KMS-11 (cell line): ENCODE data around the gene SBSN.

Experiments used
- H2AFZ ChIP-seq: fragments of 200-600 bp; sonication (generic); 2 replicates; pipeline ENCODE4 v1.6.1; 2016; ENCODE audit warnings: antibody characterized with exemption, mixed run types, low read depth
- H3K27ac ChIP-seq: fragments of 200-600 bp; sonication (generic); 2 replicates; pipeline ENCODE4 v1.6.1; 2016; ENCODE audit warnings: mild to moderate bottlenecking, mixed run types
- H3K27me3 ChIP-seq: fragments of 200-600 bp; sonication (generic); 2 replicates; pipeline ENCODE4 v1.6.1; 2017; ENCODE audit warnings: mild to moderate bottlenecking, low read depth, mixed run types, moderate library complexity; ENCODE audit not compliant: insufficient read depth
- H3K36me3 ChIP-seq: fragments of 200-600 bp; sonication (generic); 2 replicates; pipeline ENCODE4 v1.6.1; 2017; ENCODE audit warnings: mild to moderate bottlenecking, mixed run types; ENCODE audit not compliant: insufficient read depth
- H3K4me1 ChIP-seq: fragments of 200-600 bp; sonication (generic); 2 replicates; pipeline ENCODE4 v1.6.1; 2016; ENCODE audit warnings: mild to moderate bottlenecking, low read depth, mixed run types; ENCODE audit not compliant: poor library complexity, severe bottlenecking
- H3K4me2 ChIP-seq: fragments of 200-600 bp; sonication (generic); 2 replicates; pipeline ENCODE4 v1.7.0; 2016; ENCODE audit warnings: mild to moderate bottlenecking, mixed run types
- H3K4me3 ChIP-seq: fragments of 200-600 bp; sonication (generic); IDR thresholded peaks from 2 replicates; pipeline ENCODE4 v1.6.1; 2017; ENCODE audit warnings: low read depth, low read length, mixed read lengths; ENCODE audit not compliant: insufficient read depth
- H3K79me2 ChIP-seq: fragments of 200-600 bp; sonication (generic); 2 replicates; pipeline ENCODE4 v1.6.1; 2016; ENCODE audit warnings: low read depth, mixed run types; ENCODE audit not compliant: insufficient read depth
- H3K9ac ChIP-seq: fragments of 200-600 bp; sonication (generic); 2 replicates; pipeline ENCODE4 v1.6.1; 2016; ENCODE audit warnings: mild to moderate bottlenecking, mixed run types
- H4K20me1 ChIP-seq: fragments of 200-600 bp; sonication (generic); 2 replicates; pipeline ENCODE4 v1.6.1; 2016; ENCODE audit warnings: mild to moderate bottlenecking, mixed run types; ENCODE audit not compliant: insufficient read depth
- TF ChIP-seq, protein P1 (sequence below): fragments of 200-600 bp; sonication (generic); conservative IDR thresholded peaks from 2 replicates; pipeline ENCODE4 v1.6.1; 2017; ENCODE audit warnings: low read depth, mild to moderate bottlenecking, antibody characterized with exemption, low read length, moderate library complexity, mixed read lengths

SBSN gene

GRCh38 chr19:35551091-35551810, 23.1 kb upstream of the SBSN start:
- no peak overlapping the region for H3K9ac ChIP-seq

DNA sequence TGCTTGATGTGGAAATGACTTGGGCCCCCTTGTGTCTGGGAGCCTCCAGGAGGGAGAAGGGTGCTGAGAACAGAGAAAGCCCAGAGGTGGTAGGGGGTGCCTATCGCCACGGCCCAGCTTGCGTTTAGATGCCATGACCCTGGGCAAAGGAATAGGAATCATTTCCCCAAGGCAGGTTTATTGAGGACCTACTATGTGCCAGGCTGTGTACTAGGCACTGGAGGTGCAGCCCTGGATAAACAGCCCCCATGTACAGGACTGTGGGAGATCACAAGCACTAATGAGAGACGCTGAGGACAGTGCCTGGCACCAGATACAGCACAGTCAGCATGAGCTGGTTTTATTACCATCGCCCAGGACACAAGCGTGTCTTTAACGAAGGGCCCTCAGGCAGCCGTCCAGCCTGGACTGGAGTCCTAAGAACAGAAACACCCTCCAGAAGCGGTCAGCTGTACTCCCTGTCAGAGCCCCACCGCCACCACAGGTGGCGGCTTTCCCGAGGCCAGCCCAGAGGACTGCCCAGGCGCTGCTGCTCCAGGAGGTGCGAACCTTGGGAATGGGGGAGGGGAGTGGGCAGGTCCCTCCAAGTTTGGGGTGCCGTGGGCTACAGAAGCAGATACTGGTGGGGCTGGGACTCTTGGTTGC, 21.9 kb upstream of the SBSN start:
- Histone ChIP-seq H3K4me2 (no peak overlapping the region), H3K27me3 (peaks cover 14% of the 10 kb centered on the region; the same call in 1 of the 2 replicates), H3K4me3 (no peak overlapping the region), H3K79me2 (no peaks in the 10 kb centered on the region), H3K36me3 (no peaks in the 10 kb centered on the region), H3K4me1 (peaks cover 9% of the 10 kb centered on the region), H4K20me1 (no peaks in the 10 kb centered on the region), H3K27ac (no peak overlapping the region), H2AFZ (no peak overlapping the region), H3K9ac (no peak overlapping the region)
- TF ChIP-seq, protein P1, sequence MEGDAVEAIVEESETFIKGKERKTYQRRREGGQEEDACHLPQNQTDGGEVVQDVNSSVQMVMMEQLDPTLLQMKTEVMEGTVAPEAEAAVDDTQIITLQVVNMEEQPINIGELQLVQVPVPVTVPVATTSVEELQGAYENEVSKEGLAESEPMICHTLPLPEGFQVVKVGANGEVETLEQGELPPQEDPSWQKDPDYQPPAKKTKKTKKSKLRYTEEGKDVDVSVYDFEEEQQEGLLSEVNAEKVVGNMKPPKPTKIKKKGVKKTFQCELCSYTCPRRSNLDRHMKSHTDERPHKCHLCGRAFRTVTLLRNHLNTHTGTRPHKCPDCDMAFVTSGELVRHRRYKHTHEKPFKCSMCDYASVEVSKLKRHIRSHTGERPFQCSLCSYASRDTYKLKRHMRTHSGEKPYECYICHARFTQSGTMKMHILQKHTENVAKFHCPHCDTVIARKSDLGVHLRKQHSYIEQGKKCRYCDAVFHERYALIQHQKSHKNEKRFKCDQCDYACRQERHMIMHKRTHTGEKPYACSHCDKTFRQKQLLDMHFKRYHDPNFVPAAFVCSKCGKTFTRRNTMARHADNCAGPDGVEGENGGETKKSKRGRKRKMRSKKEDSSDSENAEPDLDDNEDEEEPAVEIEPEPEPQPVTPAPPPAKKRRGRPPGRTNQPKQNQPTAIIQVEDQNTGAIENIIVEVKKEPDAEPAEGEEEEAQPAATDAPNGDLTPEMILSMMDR, result no peak

More at GRCh38 chr19:35551091-35551810, 23.1 kb upstream of the SBSN start:
- no peaks in the 10 kb centered on the region for H4K20me1 ChIP-seq
- no peak overlapping the region for H3K4me3 ChIP-seq
- H3K36me3 ChIP-seq, result no peaks in the 10 kb centered on the region
- H2AFZ ChIP-seq, result no peak overlapping the region
- TF ChIP-seq, protein P1, result no peak
- H3K4me2 ChIP-seq, result no peak overlapping the region
- peaks cover 17% of the 10 kb centered on the region; the same call in 1 of the 2 replicates for H3K27me3 ChIP-seq
- H3K4me1 ChIP-seq, result peaks cover 8% of the 10 kb centered on the region
- no peak overlapping the region for H3K27ac ChIP-seq
- no peaks in the 10 kb centered on the region for H3K79me2 ChIP-seq

DNA sequence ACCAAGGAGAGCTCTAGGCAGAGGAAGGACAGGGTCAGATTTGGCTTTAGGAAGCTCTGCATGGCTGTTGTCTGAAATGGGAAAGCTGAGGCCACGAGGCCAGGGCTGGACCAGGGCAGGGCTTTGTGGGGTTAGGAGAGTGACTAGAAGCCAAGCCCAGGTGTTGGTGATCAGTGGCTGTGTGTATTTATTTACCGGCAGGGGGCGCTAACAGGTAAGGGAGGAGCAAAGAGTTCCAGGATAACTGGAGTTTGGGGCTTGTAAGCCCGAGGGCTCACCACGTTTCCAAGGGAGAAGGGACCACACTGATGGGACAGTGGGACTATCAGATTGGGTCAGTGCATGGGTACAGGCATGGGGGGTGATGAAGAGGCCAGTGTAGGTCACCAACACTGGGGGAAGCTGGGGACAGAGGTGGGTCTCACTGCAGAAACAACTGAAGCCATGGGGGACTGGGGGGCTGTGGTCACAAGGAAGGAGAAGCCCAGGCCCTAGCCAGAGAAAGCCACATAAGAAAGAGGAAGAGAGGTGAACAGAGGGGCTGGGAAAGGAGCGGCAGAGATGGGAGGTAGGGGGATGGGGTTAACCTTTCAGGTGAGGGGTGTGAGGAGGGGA, 21.2 kb upstream of the SBSN start:
- no peaks in the 10 kb centered on the region for H3K36me3 ChIP-seq
- peaks cover 13% of the 10 kb centered on the region for H3K4me1 ChIP-seq
- TF ChIP-seq, protein P1, result peak; percentile 91
- no peak overlapping the region for H3K4me2 ChIP-seq
- peaks cover 10% of the 10 kb centered on the region; the same call in 1 of the 2 replicates for H3K27me3 ChIP-seq
- H3K9ac ChIP-seq, result no peak overlapping the region
- no peaks in the 10 kb centered on the region for H4K20me1 ChIP-seq
- H3K4me3 ChIP-seq, result no peak overlapping the region
- H3K27ac ChIP-seq, result no peak overlapping the region
- H2AFZ ChIP-seq, result no peak overlapping the region
- H3K79me2 ChIP-seq, result no peaks in the 10 kb centered on the region

GRCh38 chr19:35546532-35546931, 18.4 kb upstream of the SBSN start:
- peak overlapping the region; percentile 61; the same call in 1 of the 2 replicates for H3K27ac ChIP-seq
- H3K79me2 ChIP-seq, result no peaks in the 10 kb centered on the region
- no peaks in the 10 kb centered on the region for H3K36me3 ChIP-seq
- TF ChIP-seq, protein P1, result no peak
- H3K4me1 ChIP-seq, result peaks cover 14% of the 10 kb centered on the region
- no peaks in the 10 kb centered on the region for H3K27me3 ChIP-seq
- no peak overlapping the region for H3K4me3 ChIP-seq
- peak overlapping the region; percentile 94; the same call in 1 of the 2 replicates for H3K9ac ChIP-seq
- H3K4me2 ChIP-seq, result peak overlapping the region; percentile 91
- H4K20me1 ChIP-seq, result no peaks in the 10 kb centered on the region
- H2AFZ ChIP-seq, result no peak overlapping the region
